ENCODE measurements around the gene DCDC2B. TPM values are rescaled to one million over a fixed set of nuclear protein-coding genes. Genes with fewer than 3 reads are reported as not detected.

DCDC2B gene
- total and polyA plus RNA-seq, 10 of the 15 experiments (the other 5 are each of a cell fraction or from before 2014, with no cell fraction given) = 0.12 to 0.21 (median 0.15) TPM; not detected in 7

GRCh38 chr1:32195531-32195930, 13.4 kb upstream of the DCDC2B start (continued):
- TF ChIP-seq, protein P1, sequence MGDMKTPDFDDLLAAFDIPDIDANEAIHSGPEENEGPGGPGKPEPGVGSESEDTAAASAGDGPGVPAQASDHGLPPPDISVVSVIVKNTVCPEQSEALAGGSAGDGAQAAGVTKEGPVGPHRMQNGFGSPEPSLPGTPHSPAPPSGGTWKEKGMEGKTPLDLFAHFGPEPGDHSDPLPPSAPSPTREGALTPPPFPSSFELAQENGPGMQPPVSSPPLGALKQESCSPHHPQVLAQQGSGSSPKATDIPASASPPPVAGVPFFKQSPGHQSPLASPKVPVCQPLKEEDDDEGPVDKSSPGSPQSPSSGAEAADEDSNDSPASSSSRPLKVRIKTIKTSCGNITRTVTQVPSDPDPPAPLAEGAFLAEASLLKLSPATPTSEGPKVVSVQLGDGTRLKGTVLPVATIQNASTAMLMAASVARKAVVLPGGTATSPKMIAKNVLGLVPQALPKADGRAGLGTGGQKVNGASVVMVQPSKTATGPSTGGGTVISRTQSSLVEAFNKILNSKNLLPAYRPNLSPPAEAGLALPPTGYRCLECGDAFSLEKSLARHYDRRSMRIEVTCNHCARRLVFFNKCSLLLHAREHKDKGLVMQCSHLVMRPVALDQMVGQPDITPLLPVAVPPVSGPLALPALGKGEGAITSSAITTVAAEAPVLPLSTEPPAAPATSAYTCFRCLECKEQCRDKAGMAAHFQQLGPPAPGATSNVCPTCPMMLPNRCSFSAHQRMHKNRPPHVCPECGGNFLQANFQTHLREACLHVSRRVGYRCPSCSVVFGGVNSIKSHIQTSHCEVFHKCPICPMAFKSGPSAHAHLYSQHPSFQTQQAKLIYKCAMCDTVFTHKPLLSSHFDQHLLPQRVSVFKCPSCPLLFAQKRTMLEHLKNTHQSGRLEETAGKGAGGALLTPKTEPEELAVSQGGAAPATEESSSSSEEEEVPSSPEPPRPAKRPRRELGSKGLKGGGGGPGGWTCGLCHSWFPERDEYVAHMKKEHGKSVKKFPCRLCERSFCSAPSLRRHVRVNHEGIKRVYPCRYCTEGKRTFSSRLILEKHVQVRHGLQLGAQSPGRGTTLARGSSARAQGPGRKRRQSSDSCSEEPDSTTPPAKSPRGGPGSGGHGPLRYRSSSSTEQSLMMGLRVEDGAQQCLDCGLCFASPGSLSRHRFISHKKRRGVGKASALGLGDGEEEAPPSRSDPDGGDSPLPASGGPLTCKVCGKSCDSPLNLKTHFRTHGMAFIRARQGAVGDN (IDR thresholded peaks at IDR 0.05) = no peak
- TF ChIP-seq SUZ12 (IDR thresholded peaks at IDR 0.05; ENCODE audit: unreplicated experiment) (no peak), STAT1 (conservative IDR thresholded peaks at IDR 0.05) (no peak), ZNF592 (IDR thresholded peaks at IDR 0.05) (no peak), KAT2A (conservative IDR thresholded peaks at IDR 0.05; ENCODE audit: control insufficient read depth, low read depth, low read length) (no peak), BMI1 (IDR thresholded peaks at IDR 0.05; ENCODE audit: borderline replicate concordance) (no peak)

Data from GM12878 (cell line).